HG02943 (cell line): Measurements from ENCODE around the gene CDH13.

Experiments
- ATAC-seq: cut with Tn5 transposase; IDR thresholded peaks from one replicate; pipeline ENCODE4 v1.9.1; 2021; ENCODE audit warnings: mild to moderate bottlenecking, low read depth, moderate library complexity; ENCODE audit not compliant: unreplicated experiment

CDH13 gene

GRCh38 chr16:83715217-83715920 lies 1088.6 kb downstream of the CDH13 start:
- ATAC-seq: no peak

GRCh38 chr16:83717308-83717707 lies 1090.5 kb downstream of the CDH13 start:
- no peak for ATAC-seq

DNA sequence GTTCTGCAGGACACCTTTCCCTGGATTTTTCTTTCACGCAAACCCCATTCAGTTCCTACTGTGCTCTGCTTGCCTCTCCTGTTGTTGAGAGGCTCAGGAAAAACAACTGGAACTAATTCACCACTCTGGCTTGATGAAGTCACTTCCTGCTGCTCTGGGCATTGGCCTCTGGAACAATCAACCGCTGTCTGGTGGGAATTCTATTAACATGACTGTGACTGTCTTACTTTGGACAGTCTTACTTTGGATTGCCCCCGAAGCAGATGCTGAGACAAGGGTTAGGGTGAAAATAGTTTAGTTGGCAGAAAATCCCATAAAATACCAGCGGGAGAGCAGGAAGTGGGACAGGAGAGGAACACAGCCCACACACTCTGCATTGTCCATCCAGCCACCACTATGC lies 1091.0 kb downstream of the CDH13 start:
- no peak for ATAC-seq

- no peak for ATAC-seq
Observed at GRCh38 chr16:83720213-83720612, 1093.4 kb downstream of the CDH13 start.

DNA sequence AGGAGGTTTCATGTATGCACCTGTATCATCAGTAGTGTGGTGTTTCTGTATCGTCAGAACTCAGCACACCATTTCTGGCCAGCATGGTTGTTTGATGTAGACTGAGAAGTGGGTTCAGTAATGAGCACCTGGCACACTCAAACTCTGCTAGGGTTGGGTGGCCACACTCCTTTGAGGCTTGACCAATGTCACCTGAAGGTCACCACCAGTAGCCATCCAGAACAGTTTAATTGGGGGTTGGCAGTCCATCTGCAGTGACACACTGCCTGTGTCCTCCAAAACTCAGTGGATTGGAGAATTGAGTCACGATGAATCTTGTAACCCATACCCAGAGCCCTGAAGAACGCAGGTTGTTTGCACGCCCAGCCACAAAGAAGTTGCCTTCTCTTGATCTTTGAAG lies 1094.2 kb downstream of the CDH13 start:
- ATAC-seq: no peak

GRCh38 chr16:83721676-83722075 lies 1094.9 kb downstream of the CDH13 start:
- ATAC-seq: no peak

DNA sequence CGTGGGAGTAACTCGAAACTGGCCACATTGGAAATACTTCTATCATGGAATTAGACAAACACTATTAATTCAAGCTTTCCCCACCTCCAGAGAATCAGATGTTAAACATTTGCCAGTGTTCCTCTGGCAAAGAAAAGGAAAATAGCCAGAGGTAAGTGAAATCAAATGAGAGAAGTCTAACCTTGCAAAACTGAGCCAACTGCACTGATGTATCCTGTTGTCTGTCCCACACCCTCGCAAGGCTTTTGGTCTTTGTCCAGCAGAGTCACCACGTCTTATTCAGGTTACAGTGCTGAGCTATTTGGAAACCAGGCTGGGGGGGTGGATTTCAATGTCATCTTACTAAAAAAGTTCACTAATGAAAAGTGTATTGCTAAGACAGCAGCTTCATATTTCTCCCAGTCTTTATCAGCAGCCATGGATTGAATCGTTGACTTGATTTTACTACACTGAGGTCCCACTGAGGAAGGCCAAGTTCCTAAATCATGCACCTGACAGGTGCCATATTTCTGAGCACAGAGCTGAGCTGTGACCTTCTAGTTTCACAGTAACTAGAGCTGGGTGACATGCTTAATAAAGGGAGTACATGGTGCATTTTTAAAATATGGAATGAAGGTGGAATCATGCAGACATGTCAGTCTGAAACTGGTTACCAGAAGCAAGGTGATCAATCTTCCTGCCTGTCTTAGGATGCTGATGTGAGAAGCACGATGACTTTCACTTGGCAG lies 1095.9 kb downstream of the CDH13 start:
- no peak for ATAC-seq

DNA sequence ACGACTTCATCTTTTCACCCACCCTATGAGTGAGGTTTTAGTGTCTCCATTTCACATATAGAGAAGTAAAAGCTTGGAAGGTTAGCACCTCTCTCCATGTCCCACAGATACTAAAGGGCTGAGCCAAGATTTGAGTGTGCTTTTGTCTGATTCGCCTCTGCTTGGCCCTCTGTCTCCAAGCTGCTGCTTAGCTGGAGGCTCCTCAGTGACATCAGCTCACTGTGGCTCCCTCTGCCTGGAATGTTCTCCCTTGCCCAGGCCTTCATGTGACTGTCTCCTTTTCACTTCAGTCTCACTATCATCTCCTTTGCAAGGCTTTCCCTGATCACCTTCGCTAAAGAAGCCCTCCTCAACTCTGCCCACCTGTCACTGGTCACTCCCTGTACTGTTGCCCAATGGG lies 1096.5 kb downstream of the CDH13 start:
- no peak for ATAC-seq

DNA sequence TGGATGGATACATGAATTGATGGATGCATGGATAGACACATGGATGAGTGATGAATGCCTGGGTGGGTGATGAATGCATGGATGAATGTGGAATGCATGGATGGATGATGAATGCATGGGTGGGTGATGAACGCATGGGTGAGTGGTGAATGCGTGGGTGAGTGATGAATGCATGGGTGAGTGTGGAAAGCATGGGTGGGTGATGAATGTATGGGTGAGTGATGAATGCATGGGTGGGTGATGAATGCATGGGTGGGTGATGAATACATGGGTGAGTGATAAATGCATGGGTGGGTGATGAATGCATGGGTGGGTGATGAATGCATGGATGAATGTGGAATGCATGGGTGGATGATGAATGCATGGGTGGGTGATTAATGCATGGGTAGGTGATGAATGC lies 1097.1 kb downstream of the CDH13 start:
- ATAC-seq: no peak

DNA sequence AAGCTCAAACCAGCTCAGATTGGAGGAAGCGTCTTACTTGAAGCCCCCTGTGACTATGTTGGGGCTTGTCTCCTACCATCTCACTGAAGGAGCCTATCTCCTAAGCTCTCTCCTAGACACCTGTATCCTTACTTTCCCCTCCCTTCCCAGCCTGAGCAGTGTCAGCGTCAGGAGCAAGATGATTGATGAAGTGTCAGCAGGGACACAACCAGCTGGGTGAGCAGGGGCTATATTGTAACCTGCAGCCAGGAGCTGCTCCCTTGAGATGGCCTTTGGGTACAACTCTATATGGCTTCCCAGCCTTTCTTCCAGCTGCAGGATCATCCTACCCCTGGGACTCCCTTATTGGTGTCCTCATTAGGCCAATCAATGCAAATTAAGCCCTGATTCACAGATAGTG lies 1097.8 kb downstream of the CDH13 start:
- no peak for ATAC-seq

DNA sequence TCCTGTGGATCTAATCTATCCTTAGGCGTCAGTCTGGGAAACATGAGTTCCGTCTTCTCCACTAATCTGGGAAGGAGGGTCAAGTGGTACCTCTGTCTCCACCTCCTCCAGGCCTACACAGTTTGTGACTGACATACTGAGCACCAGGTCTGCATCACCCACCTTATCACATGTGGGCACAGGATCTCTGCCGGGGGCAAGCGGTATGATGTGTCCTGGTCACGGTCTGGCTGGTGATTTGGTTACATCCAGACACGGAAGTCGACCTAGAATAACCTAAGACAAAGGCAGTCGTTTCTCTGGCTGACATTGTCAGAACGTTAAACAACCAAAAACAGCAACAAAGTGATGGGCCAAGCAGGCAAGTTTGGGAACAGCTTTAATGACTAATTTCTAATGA lies 1098.5 kb downstream of the CDH13 start:
- no peak for ATAC-seq

GRCh38 chr16:83727018-83727417 lies 1100.2 kb downstream of the CDH13 start:
- ATAC-seq: no peak

- ATAC-seq: no peak
Observed at GRCh38 chr16:83727751-83728352, 1101.1 kb downstream of the CDH13 start.

DNA sequence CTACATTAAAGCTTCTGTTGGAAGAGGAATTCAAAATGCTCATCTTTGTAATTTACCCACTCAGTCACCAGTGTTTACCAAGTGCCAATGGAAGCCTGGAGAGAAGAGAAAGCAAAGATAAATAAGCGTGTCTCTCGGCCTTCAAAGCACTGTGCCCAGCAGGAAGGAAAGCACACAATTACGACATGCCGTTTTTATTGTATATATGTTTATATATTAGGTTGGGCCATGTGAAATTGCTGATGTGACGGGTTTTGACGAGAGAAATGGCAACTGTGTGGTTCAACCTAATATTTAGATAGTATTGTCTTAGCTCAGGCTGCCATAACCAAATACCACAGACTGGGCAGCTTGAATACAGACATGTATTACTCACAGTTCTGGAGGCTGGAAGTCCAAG lies 1101.7 kb downstream of the CDH13 start:
- no peak for ATAC-seq

DNA sequence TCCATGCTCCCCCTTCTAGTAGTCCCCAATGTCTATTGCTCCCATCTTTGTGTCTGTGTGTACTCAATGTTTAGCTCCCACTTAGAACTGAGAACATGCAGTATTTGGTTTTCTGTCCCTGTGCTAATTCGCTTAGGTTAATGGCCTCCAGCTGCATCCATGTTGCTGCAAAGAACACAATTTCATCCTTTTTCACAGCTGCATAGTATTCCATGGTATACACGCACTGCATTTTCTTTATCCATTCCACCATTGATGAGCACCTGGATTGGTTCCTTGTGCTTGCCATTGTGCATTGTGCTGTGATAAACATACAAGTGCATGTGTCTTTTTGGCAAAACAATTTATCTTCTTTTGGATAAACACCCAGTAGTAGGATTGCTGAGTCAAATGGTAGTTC lies 1104.0 kb downstream of the CDH13 start:
- ATAC-seq: no peak

- ATAC-seq: no peak
Observed at GRCh38 chr16:83732536-83732935, 1105.8 kb downstream of the CDH13 start.

- ATAC-seq: no peak
Observed at GRCh38 chr16:83733301-83733700, 1106.5 kb downstream of the CDH13 start.

GRCh38 chr16:83734136-83734535 lies 1107.4 kb downstream of the CDH13 start:
- ATAC-seq: no peak

DNA sequence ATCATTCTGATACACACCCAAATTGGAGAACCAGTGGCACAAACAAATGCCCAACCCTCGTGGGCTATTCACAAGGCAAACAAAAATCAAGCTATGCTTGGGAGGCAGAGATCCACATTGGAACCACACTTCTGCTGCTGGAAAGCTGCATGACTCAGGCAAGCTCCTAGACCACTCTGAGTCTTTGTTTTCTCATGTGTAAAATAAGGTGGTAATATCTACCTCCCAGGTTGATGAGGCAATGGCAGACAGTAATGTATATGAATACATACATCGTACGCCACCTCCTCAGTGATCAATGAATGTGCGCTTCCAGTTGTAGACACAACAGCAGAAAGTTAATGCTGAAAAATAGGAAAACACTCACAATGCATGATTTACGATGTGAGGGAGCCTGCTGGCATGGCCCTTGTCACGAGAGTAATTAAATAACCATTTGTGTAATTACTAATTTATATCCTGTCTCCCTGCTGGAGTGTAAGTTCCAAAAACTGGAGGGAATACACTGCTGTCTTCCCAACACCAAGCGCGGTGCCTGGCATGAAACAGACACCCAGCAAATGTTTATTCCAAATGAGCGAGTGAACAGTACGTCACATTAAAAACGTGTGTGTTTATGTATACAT lies 1111.1 kb downstream of the CDH13 start:
- no peak for ATAC-seq

DNA sequence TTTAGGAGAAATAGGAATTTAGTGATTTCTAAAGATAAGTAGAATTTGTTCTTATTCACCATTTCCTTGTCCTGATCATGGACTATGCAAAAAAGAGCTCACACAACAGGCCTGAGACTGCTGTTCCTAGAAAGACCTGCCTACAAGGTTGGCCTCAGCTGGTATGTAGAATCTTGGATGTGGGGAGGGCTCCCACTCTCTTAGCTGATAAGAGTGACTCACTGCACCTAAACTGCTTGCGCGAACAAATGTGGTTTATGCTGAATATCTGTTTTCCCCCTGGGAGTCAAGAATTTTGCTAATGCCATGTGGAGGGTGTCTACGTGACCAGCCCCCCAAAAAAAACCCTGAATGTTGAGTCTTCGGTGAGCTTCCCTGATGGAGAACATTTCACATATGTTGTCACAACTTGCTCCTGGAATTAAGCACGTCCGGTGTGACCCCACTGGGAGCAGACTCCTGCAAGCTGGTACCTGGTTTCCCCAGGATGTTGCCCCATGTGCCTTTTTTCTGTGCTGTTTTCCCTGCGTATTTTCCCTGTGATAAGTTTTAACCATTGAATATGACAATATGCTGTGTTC lies 1112.2 kb downstream of the CDH13 start:
- no peak for ATAC-seq
